GM21381 (cell line): ENCODE measurements around the gene E2F7.

Experiments
- ATAC-seq: cut with Tn5 transposase; IDR thresholded peaks from one replicate; pipeline ENCODE4 v1.9.1; 2021; ENCODE audit warnings: mild to moderate bottlenecking, moderate library complexity; ENCODE audit not compliant: unreplicated experiment

The E2F7 gene

GRCh38 chr12:77023501-77023900, 41.9 kb downstream of the E2F7 start:
- no peak for ATAC-seq

- no peak for ATAC-seq
Measured at GRCh38 chr12:77019920-77020319, 45.4 kb downstream of the E2F7 start.

DNA sequence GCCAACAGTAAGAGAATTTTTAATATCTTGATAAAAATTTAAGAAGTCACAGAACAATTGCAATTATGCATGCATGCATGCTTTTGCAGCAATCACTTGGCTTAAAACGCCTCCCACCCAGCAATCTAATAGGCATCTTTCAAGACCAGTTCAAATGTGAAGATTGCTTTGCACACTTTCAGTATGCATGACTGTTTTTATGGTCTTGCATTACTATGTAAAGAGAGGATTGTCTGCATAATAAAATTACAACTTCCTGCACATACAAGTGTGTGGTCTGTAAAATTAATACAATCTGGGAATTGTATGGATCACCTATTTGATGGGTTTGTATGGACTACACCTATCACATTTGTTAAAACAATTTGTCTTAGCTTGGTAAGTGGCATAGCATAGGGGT, 48.8 kb downstream of the E2F7 start:
- no peak for ATAC-seq

- ATAC-seq, result no peak
Measured at GRCh38 chr12:77013091-77013490, 52.3 kb downstream of the E2F7 start.

- peak; percentile 91 for ATAC-seq
Measured at GRCh38 chr12:77010691-77011548, 54.4 kb downstream of the E2F7 start.

DNA sequence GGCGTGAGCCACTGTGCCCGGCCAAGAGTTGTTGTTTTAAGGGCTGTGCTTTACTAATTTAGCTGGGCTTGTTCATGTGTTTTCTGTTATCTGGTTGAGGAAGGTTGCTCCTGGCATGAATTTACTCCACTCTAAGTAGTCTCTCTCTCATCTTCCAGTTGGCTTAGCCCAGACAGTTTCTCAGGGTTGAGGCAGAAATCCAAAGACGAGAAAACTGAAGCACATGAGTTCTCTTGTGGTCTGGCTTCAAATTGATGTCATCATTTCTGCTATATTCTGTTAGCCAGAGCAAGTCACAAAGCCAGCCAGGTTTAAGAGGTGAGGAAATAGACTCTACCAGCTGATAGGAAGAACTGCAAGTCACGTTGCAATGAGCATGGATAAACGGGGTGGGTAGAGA, 57.9 kb downstream of the E2F7 start:
- no peak for ATAC-seq

DNA sequence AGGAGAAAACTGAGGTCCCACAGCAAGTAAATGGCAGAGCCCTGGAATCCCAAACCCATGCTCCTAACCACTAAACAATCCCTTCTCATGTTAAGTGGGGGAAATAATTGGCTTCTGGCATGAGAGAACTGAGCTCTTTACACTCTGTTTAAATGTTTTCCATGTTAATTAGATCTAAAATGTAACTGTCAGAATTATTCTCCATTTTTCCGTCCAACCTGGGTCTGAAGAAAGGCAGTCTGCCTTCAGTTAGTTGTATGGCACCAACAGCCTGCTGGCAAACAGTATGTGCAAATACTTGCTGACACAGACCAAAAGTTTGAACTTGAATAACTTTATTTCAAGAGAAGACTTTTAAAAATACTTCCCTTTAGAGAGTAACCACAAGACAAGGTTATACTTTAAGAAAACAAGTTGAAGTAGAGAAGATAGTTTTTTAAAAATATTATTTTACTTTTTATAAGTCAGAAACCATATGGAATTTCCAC, 59.7 kb downstream of the E2F7 start:
- ATAC-seq, result no peak

DNA sequence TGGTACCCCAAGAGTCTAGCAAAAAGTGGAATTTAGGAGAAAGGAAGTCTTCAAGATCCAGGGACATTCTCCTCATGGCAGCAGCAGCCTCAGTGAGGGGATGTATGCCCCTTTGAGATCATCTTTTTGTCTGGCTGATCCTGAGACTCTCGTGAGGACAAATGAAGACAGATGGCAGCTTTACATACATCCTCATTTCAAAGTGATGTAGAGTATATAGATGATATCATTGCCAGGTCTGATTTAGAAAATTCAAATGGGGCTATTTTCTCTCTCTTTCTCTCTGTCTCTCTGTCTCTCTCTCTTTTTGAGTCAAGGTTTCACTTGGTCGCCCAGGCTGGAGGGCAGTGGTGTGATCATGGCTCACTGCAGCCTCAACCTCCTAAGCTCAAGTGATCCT, 61.5 kb downstream of the E2F7 start:
- ATAC-seq, result no peak

GRCh38 chr12:77003246-77003645, 62.1 kb downstream of the E2F7 start:
- no peak for ATAC-seq

- ATAC-seq, result no peak
Measured at GRCh38 chr12:77002382-77002781, 63.0 kb downstream of the E2F7 start.

DNA sequence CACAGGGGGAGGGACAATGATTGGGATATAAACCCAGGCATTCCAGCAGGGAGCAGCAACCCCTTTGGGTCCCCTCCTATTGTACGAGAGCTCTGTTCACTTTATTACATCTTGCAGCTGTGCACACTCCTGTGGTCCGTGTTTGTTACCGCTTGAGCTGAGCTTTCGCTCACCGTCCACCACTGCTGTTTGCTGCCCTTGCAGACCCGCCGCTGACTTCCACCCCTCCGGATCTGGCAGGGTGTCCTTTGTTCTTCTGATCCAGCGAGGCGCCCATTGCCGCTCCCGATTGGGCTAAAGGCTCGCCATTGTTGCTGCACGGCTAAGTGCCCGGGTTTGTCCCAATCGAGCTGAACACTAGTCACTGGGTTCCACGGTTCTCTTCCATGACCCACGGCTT, 64.1 kb downstream of the E2F7 start:
- ATAC-seq, result no peak

- ATAC-seq, result no peak
Measured at GRCh38 chr12:76998908-76999556, 66.3 kb downstream of the E2F7 start.

DNA sequence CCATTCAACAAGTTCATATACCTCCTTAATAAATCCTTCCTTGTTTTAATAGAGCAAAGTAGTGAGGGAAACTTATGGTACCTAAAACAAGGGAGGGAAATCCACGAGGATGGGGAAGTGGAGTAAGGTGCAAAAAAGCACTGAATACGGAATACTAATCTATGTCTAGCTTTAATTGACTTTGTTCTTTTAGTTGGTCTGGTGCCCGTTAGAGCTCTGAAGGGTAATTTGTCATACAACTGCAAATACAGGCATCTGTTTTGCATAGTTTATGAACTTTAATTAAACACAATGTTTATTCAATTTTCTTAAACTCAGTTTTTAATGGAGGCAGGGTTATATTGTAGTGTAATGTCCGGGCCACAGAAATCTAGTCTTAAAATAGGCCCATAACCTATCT, 67.0 kb downstream of the E2F7 start:
- no peak for ATAC-seq

DNA sequence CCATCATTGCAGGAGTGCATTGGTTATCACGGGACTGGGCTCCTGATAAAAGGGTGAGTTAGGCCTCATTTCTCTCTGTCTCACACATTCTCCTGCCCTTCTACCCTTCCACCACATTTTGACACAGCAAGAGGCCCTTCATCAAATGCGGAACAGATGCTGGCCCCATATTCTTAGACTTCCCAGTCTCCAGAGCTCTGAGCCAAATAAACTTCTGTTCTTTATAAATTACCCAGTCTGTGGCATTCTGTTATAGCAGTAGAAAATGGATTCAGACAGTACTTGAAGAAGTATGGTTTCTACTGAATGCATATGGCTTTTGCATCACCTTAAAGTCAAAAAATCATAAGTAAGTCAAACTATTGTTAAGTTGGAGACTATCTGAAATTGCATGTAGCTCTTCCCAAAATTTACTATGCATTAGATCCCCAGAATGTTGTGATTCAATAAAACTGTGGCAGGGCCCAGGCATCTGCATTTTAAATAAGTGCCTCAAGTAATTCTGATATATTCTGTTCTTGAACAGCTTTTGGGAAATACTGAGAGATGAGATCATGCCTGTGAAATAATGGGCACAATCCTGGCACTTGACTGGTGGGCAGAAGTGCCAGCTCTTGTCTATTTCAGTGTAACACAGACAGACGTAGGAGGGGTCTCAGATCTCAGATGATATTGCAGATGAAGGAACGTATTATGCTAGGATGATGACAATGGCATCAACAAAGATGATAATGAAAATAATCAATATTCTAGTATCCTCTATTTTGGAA, 68.2 kb downstream of the E2F7 start:
- no peak for ATAC-seq

DNA sequence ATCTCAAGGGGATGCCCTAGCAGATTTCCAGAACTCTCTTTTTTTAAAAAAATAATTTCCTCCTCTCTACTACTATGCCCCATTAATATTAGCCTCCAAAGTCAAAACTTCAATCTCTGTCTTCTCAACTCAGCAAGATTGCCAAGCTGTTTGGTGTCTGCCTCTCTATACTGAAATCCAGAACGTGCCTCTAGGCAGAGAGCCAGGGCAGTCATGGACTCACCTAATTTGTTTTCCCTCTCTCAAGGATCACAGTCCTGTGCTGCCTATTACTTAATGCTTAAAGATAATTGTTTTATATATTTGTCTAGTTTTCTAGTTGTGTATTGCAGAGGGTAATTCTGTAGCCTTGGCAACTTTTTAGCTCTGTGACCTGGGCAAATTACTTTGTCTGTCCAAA, 74.7 kb downstream of the E2F7 start:
- no peak for ATAC-seq

DNA sequence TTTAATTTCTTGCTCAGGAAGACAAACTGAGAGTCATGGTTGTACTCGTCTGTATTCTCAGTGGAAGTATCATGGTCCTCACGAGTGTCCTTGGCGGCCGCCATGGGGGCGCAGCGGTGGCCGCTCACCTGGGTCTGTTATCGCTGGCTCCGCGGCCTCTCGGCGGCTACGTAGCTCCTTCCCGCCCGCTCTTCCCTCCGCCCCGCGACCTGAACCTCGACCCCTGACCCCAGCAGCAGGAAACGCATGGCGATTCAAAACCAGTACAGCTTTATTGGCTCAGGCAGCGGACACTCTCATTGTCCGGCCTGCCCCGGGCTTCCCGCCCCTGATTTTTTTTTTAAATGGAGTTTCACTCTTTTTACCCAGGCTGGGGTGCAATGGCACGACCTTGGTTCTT, 80.8 kb downstream of the E2F7 start:
- ATAC-seq, result no peak

- ATAC-seq, result no peak
Measured at GRCh38 chr12:76983420-76983819, 81.9 kb downstream of the E2F7 start.

GRCh38 chr12:76980196-76980595, 85.2 kb downstream of the E2F7 start:
- no peak for ATAC-seq

DNA sequence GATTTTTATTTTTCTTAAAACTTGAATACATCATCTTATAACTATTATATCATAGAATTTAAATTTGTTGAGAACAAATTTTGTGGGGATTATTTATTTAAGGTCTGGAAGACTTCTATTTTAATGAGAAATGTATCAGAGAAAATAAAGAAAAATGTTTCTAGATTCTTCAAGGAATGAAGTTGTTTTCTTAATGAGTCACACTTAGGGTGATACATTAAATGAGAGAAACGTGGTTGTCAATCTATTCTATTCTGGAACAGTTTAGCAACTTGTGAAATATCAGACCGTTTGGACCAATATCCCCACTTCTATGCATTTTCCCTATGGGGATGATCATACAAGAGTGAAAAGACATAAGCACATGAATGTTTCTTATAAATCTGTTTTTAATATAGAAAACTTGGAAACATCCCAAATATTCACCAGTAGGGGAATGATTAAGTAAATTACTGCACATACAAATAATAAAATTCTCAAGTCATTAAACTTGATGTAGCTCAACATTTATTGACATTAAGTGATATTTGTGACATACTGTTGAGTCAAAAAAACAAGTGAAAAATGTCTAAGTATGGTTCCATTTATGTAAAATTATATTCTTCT, 88.5 kb downstream of the E2F7 start:
- ATAC-seq, result no peak
